GM18907 (cell line): ENCODE data around the gene RAB30.

Experiments
- ATAC-seq: cut with Tn5 transposase; IDR thresholded peaks from one replicate; pipeline ENCODE4 v1.9.1; 2021; ENCODE audit warnings: mild to moderate bottlenecking, moderate library complexity; ENCODE audit not compliant: unreplicated experiment

The RAB30 gene

GRCh38 chr11:83041126-83041525 is 30.6 kb downstream of the RAB30 start:
- no peak for ATAC-seq

- ATAC-seq = no peak
Measured at GRCh38 chr11:83039566-83039965, 32.1 kb downstream of the RAB30 start.

GRCh38 chr11:83037877-83038276 is 33.8 kb downstream of the RAB30 start:
- ATAC-seq = no peak

- ATAC-seq = no peak
Measured at GRCh38 chr11:83036701-83037100, 35.0 kb downstream of the RAB30 start.

- peak; percentile 72 for ATAC-seq
Measured at GRCh38 chr11:83035070-83035854, 36.4 kb downstream of the RAB30 start.

- ATAC-seq = no peak
Measured at GRCh38 chr11:83034673-83035014, 37.1 kb downstream of the RAB30 start.

- no peak for ATAC-seq
Measured at GRCh38 chr11:83033972-83034672, 37.6 kb downstream of the RAB30 start.

- no peak for ATAC-seq
Measured at GRCh38 chr11:83033371-83033770, 38.3 kb downstream of the RAB30 start.

- ATAC-seq = no peak
Measured at GRCh38 chr11:83031127-83031526, 40.6 kb downstream of the RAB30 start.

GRCh38 chr11:83027794-83028193 is 43.9 kb downstream of the RAB30 start:
- no peak for ATAC-seq

- no peak for ATAC-seq
Measured at GRCh38 chr11:83027289-83027688, 44.4 kb downstream of the RAB30 start.

GRCh38 chr11:83026229-83026628 is 45.5 kb downstream of the RAB30 start:
- ATAC-seq = no peak

- ATAC-seq = no peak
Measured at GRCh38 chr11:83025267-83025704, 46.4 kb downstream of the RAB30 start.

GRCh38 chr11:83024270-83024854 is 47.3 kb downstream of the RAB30 start:
- no peak for ATAC-seq

GRCh38 chr11:83023410-83023809 is 48.3 kb downstream of the RAB30 start:
- ATAC-seq = peak; percentile 52

- no peak for ATAC-seq
Measured at GRCh38 chr11:83021780-83022125, 49.9 kb downstream of the RAB30 start.

GRCh38 chr11:83020942-83021779 is 50.5 kb downstream of the RAB30 start:
- ATAC-seq = no peak

GRCh38 chr11:83019888-83020579 is 51.7 kb downstream of the RAB30 start:
- ATAC-seq = no peak

- ATAC-seq = no peak
Measured at GRCh38 chr11:83014951-83015350, 56.7 kb downstream of the RAB30 start.

GRCh38 chr11:83012168-83013067 is 59.3 kb downstream of the RAB30 start:
- no peak for ATAC-seq
